Upper lobe of left lung (tissue), 4 donors: ENCODE measurements around the gene GSTM1.
"Not testable (repeated sequence)": the region's sequence is repeated elsewhere in the genome, so short reads cannot be mapped to it uniquely, and the experiment has no call there.

Experiments used
- CTCF ChIP-seq, 6 experiments: fragments of 450-650 bp in 4 of 6; fragments of 200-600 bp in 2 of 6; sonication (generic) in 2 of 6; IDR thresholded peaks; one replicate each; pipeline ENCODE4 v1.5.1; 2016 to 2019; ENCODE audit warnings: antibody characterized with exemption in 6 of 6
- EP300 ChIP-seq, 4 donors: sonication (generic); formaldehyde crosslinking; IDR thresholded peaks; one replicate each; pipeline ENCODE4 v1.5.1; 2017; ENCODE audit warnings: antibody characterized with exemption in 4 of 4, control low read depth in 2 of 4
- POLR2A ChIP-seq, 4 donors: fragments of 450-650 bp; IDR thresholded peaks; one replicate each; pipeline ENCODE4 v1.5.1; 2016 to 2017; ENCODE audit warnings: antibody characterized with exemption in 4 of 4, mild to moderate bottlenecking in 2 of 4
- POLR2AphosphoS5 ChIP-seq, 2 donors: sonication (generic); formaldehyde crosslinking; IDR thresholded peaks; one replicate each; pipeline ENCODE4 v1.5.1; 2017; ENCODE audit warnings: antibody characterized with exemption in 2 of 2

- TF ChIP-seq CTCF, POLR2A, POLR2AphosphoS5, EP300 (IDR thresholded peaks at IDR 0.05): not testable (repeated sequence)
Observed at GRCh38 chr1:109676683-109677381, 10.8 kb upstream of the GSTM1 start.
